ENCODE measurements around the gene SMG6. TPM values are rescaled to one million over a fixed set of nuclear protein-coding genes. Genes with fewer than 3 reads are reported as not detected.
A peak's percentile ranks its signal among the peaks of the same experiment; 100 is the strongest.

SMG6 gene
- polyA plus RNA-seq, 1 of the 3 experiments (the other 2 are of a cell fraction), result 15.7 TPM

- TF ChIP-seq USF2 (IDR thresholded peaks at IDR 0.05; ENCODE audit: borderline replicate concordance, low read depth, low read length), result no peak
- TF ChIP-seq SMC3 (IDR thresholded peaks at IDR 0.05; ENCODE audit: low read depth, low read length), result no peak
- TF ChIP-seq EP300 (IDR thresholded peaks at IDR 0.05; ENCODE audit: borderline replicate concordance in 1 of 2, low read depth in 1 of 2, low read length in 1 of 2), result no peak
These were observed 71.3 kb downstream of the SMG6 start (continued) for GRCh38 chr17:2232244-2232638.

GRCh38 chr17:2230877-2231276, 72.7 kb downstream of the SMG6 start:
- Histone ChIP-seq H3K9me3 (no peaks in the 10 kb centered on the region), H3K79me2 (ENCODE audit: insufficient read depth) (peaks cover 20% of the 10 kb centered on the region), H3F3A (replicated peaks; ENCODE audit: insufficient read depth) (peaks cover 30% of the 10 kb centered on the region), H3K27ac (ENCODE audit: low read depth in 2 of 2, low read length in 1 of 2) (peak overlapping the region; percentile 40 to 93; a peak in 3 of 4 replicates), H3K4me2 (no peak overlapping the region; the same call in 1 of the 2 replicates), H3K27me3 (ENCODE audit: insufficient read depth) (no peaks in the 10 kb centered on the region), H3K4me3 (ENCODE audit: low read depth in 2 of 2, low read length in 1 of 2) (no peak overlapping the region), H3K36me3 (replicated peaks in 1 of 2; ENCODE audit: control insufficient read depth in 1 of 2, insufficient read depth in 2 of 2, low read length in 1 of 2) (peaks cover 7 to 14% of the 10 kb centered on the region in 2 experiments), H4K20me1 (ENCODE audit: insufficient read depth) (no peaks in the 10 kb centered on the region), H2AFZ (ENCODE audit: low read depth) (no peak overlapping the region), H3K9me2 (no peaks in the 10 kb centered on the region), H3K9ac (no peak overlapping the region; the same call in 1 of the 2 replicates), H3K4me1 (ENCODE audit: control insufficient read depth in 1 of 2, insufficient read depth in 2 of 2, low read depth in 1 of 2, low read length in 1 of 2) (peaks cover 25% of the 10 kb centered on the region in 2 experiments)
- TF ChIP-seq FOXJ3 (CRISPR knock-in tag; IDR thresholded peaks at IDR 0.05) (no peak), GABPA (IDR thresholded peaks at IDR 0.05; ENCODE audit: low read depth) (no peak), RFX5 (IDR thresholded peaks at IDR 0.05; ENCODE audit: low read length) (no peak), SIN3A (IDR thresholded peaks at IDR 0.05; ENCODE audit: borderline replicate concordance, low read depth, low read length) (no peak), JUND (IDR thresholded peaks at IDR 0.05) (no peak), ZBTB33 (IDR thresholded peaks at IDR 0.05; ENCODE audit: borderline replicate concordance, low read depth) (no peak), RCOR1 (IDR thresholded peaks at IDR 0.05; ENCODE audit: low read length) (no peak), TAF1 (IDR thresholded peaks at IDR 0.05; ENCODE audit: borderline replicate concordance, low read depth, low read length) (no peak), CTCF (IDR thresholded peaks at IDR 0.05) (no peak)
- DNase-seq, result no peak
- CTCF ChIA-PET, result interaction anchor here (0.6 to 6.5 kb wide), 41 partner anchors 8 to 199 kb away, joined by 3 to 87 read pairs (median 5); partner anchors contain the start of gene HIC1
- POLR2A ChIA-PET, result no interaction called here
- 81% methylated on average over 6 of the region's 6 CpGs for WGBS (ENCODE audit: low lambda C conversion rate)
